PC-9 (cell line): Measurements from ENCODE around the gene PTPRD.

Experiments used
- CTCF ChIP-seq: fragments of 200-600 bp; sonication (generic); conservative IDR thresholded peaks from 2 replicates; pipeline ENCODE4 v1.6.1; 2017; ENCODE audit warnings: mixed run types, antibody characterized with exemption, mild to moderate bottlenecking, moderate library complexity
- EZH2 ChIP-seq: fragments of 200-600 bp; sonication (generic); IDR thresholded peaks from 2 replicates; pipeline ENCODE4 v1.8.0; 2017; ENCODE audit warnings: antibody characterized with exemption, low read depth

DNA sequence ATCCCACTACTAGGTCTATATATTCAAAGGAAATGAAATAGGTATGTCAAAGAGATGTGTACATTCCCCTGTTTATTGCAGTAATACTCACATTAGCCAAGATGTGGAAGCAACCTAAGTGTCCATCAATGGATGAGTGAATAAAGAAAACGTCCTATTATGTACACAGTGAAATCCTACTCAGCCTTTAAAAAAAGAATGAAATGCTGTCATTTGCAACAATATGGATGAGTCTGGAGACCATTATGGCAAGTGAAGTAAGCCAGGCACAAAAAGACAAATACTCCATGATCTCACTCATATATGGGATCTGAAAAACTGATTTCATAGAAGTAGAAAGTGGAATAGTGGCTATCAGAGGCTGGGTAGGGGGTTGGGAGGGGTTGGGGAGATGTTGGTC, 1904.1 kb downstream of the PTPRD start:
- TF ChIP-seq CTCF (no peak), EZH2 (no peak)
